Measurements from ENCODE around the gene TOB1. TPM values are rescaled to one million over a fixed set of nuclear protein-coding genes. Genes with fewer than 3 reads are reported as not detected.
"Not testable (repeated sequence)": the region's sequence is repeated elsewhere in the genome, so short reads cannot be mapped to it uniquely, and the experiment has no call there.

Gene TOB1
- total RNA-seq, 2 experiments from 2014 or later, result 121 to 124 TPM

GRCh38 chr17:50864747-50865059 lies 1.5 kb downstream of the TOB1 start:
- no peaks in the 10 kb centered on the region for H3K27me3 Mint-ChIP-seq
- DNase-seq, result no peak
- peak overlapping the region; percentile 97 for H3K4me3 Mint-ChIP-seq
- H3K27ac Mint-ChIP-seq, result peak overlapping the region; percentile 94
- ChIA-PET CTCF (interaction anchor here (1.5 to 3.8 kb wide), 5 partner anchors 10 to 95 kb away, joined by 3 to 47 read pairs (median 19); no protein-coding TSS in a partner anchor), POLR2A (interaction anchor here (1.4 to 10.8 kb wide), 18 partner anchors 8 to 289 kb away, joined by 3 to 457 read pairs (median 34); partner anchors contain the start of genes LUC7L3 and NME1)
- H3K36me3 Mint-ChIP-seq (ENCODE audit: low read depth), result peaks cover 49% of the 10 kb centered on the region
- peaks cover 42% of the 10 kb centered on the region for H3K4me1 Mint-ChIP-seq
- H3K9me3 Mint-ChIP-seq, result no peaks in the 10 kb centered on the region

- no peak for DNase-seq
- Mint-ChIP-seq H3K4me3 (peak overlapping the region; percentile 97), H3K9me3 (no peaks in the 10 kb centered on the region), H3K27me3 (no peaks in the 10 kb centered on the region), H3K27ac (no peak overlapping the region), H3K4me1 (peaks cover 36% of the 10 kb centered on the region), H3K36me3 (ENCODE audit: low read depth) (peaks cover 49% of the 10 kb centered on the region)
- ChIA-PET POLR2A (interaction anchor here (2.0 to 10.8 kb wide), 5 partner anchors 8 to 85 kb away, joined by 7 to 457 read pairs (median 144); no protein-coding TSS in a partner anchor), CTCF (interaction anchor here (0.6 to 3.1 kb wide), 11 partner anchors 11 to 317 kb away, joined by 3 to 36 read pairs (median 6); partner anchors contain the start of genes NME1 and SPATA20)
These were observed 2.2 kb downstream of the TOB1 start for GRCh38 chr17:50863931-50864330.

GRCh38 chr17:50863221-50863843 lies 2.8 kb downstream of the TOB1 start:
- POLR2A ChIA-PET, result interaction anchor here (2.0 to 10.8 kb wide), 5 partner anchors 9 to 85 kb away, joined by 7 to 457 read pairs (median 144); no protein-coding TSS in a partner anchor
- H3K36me3 Mint-ChIP-seq (ENCODE audit: low read depth), result peaks cover 45% of the 10 kb centered on the region
- H3K4me3 Mint-ChIP-seq, result peak overlapping the region; percentile 97
- H3K4me1 Mint-ChIP-seq, result peaks cover 31% of the 10 kb centered on the region
- no peaks in the 10 kb centered on the region for H3K27me3 Mint-ChIP-seq
- peak; percentile 58 for DNase-seq
- H3K27ac Mint-ChIP-seq, result no peak overlapping the region
- no peaks in the 10 kb centered on the region for H3K9me3 Mint-ChIP-seq
- CTCF ChIA-PET, result interaction anchor here (0.6 to 3.1 kb wide), 13 partner anchors 11 to 316 kb away, joined by 3 to 36 read pairs (median 5); partner anchors contain the start of genes NME1 and SPATA20

DNA sequence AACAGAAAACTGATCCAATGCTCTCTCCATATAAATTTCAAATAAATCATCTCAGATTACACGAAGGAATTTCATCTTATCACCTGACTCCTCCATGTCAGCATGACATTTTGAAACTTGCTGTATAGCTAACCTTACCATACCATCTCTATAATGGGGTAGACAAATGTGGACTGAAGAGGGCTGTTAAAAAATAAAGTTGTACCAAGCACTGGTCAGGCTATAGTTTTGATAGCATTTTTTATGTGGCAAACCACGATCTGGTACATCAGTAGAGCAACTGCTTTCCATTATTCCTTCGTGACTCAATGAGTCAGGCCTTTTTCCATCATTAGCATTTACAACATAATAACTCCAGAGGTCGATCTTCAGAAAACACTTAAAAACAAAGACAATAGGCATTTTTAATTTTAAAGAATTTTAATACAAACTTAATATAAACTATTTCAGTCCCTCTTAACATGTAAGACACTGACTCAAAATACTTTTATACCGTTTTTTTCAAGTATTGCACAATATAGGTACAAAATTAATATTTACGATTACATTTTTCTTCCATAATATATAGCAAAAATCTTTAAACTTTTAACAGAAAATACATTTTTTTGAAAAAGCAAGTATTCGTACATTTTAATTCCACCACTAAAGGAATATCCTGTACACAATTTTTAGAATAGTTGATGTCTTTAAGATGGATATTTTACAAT lies 4.2 kb downstream of the TOB1 start:
- Mint-ChIP-seq H3K36me3 (ENCODE audit: low read depth) (peaks cover 39% of the 10 kb centered on the region), H3K4me1 (peaks cover 25% of the 10 kb centered on the region), H3K27me3 (no peaks in the 10 kb centered on the region), H3K27ac (no peak overlapping the region), H3K4me3 (peak overlapping the region; percentile 2), H3K9me3 (no peaks in the 10 kb centered on the region)
- ChIA-PET CTCF (interaction anchor here (0.6 to 3.1 kb wide), 13 partner anchors 9 to 113 kb away, joined by 3 to 36 read pairs (median 6); no protein-coding TSS in a partner anchor), POLR2A (interaction anchor here (1.6 to 10.8 kb wide), 4 partner anchors 9 to 87 kb away, joined by 9 to 457 read pairs (median 214); no protein-coding TSS in a partner anchor)
- no peak for DNase-seq

DNA sequence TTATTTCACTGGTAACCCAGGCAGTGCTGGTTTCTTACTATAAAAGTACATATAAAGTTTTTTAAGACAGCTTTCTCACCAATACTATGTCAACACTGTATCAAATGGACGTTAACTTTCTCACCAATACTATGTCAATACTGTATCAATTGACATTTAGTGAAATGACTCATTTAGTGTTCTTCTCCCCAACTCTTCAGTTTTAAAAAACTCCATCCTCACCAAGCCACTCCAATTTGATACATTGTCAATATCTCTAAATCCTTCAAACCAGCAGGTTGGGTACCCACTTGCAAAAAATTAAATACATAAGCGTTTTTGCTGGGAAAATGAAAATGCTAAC lies 4.8 kb downstream of the TOB1 start:
- Mint-ChIP-seq H3K27ac (no peak overlapping the region), H3K36me3 (ENCODE audit: low read depth) (peaks cover 39% of the 10 kb centered on the region), H3K9me3 (no peaks in the 10 kb centered on the region), H3K27me3 (no peaks in the 10 kb centered on the region), H3K4me1 (peaks cover 25% of the 10 kb centered on the region), H3K4me3 (no peak overlapping the region)
- ChIA-PET CTCF (interaction anchor here (0.7 to 3.1 kb wide), 5 partner anchors 9 to 96 kb away, joined by 4 to 19 read pairs (median 10); no protein-coding TSS in a partner anchor), POLR2A (interaction anchor here (0.7 to 10.8 kb wide), 5 partner anchors 9 to 87 kb away, joined by 4 to 457 read pairs (median 6); no protein-coding TSS in a partner anchor)
- DNase-seq, result no peak

DNA sequence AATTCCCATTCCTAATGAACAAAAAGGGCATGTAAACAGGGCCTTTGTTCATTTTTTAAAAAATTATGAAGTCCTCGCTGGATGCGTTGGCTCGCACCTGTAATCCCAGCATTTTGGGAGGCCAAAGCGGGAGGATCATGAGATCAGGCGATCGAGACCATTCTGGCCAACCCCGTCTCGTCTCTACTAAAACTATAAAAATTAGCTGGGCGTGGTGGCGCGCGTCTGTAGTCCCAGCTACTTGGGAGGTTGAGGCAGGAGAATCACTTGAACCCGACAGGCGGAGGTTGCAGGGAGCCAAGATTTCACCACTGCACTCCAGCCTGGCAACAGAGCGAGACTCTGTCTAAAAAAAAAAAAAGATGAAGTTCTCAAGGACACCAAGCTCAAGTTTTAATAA lies 6.4 kb downstream of the TOB1 start:
- not testable (repeated sequence) for DNase-seq
- POLR2A ChIA-PET, result interaction anchor here (10.8 kb wide), 1 partner anchor 89 kb away, joined by 457 read pairs; no protein-coding TSS in a partner anchor

GRCh38 chr17:50858486-50859225 lies 7.5 kb downstream of the TOB1 start:
- ChIA-PET POLR2A (interaction anchor here (10.8 kb wide), 1 partner anchor 90 kb away, joined by 457 read pairs; no protein-coding TSS in a partner anchor), CTCF (interaction anchor here (0.8 to 3.4 kb wide), 5 partner anchors 17 to 98 kb away, joined by 3 to 16 read pairs (median 4); no protein-coding TSS in a partner anchor)
- Mint-ChIP-seq H3K27me3 (peaks cover 14% of the 10 kb centered on the region), H3K36me3 (ENCODE audit: low read depth) (peaks cover 22% of the 10 kb centered on the region), H3K9me3 (no peaks in the 10 kb centered on the region), H3K4me1 (peaks cover 25% of the 10 kb centered on the region), H3K4me3 (no peak overlapping the region), H3K27ac (no peak overlapping the region)
- no peak for DNase-seq

More for the DNA sequence above, 6.4 kb downstream of the TOB1 start:
- peaks cover 32% of the 10 kb centered on the region for H3K36me3 Mint-ChIP-seq (ENCODE audit: low read depth)
- H3K27me3 Mint-ChIP-seq, H3K9me3 Mint-ChIP-seq, H3K27ac Mint-ChIP-seq, H3K4me3 Mint-ChIP-seq: not testable (repeated sequence)
- CTCF ChIA-PET, result interaction anchor here (0.9 to 2.3 kb wide), 4 partner anchors 8 to 89 kb away, joined by 3 to 11 read pairs (median 4); no protein-coding TSS in a partner anchor
- peaks cover 33% of the 10 kb centered on the region for H3K4me1 Mint-ChIP-seq

DNA sequence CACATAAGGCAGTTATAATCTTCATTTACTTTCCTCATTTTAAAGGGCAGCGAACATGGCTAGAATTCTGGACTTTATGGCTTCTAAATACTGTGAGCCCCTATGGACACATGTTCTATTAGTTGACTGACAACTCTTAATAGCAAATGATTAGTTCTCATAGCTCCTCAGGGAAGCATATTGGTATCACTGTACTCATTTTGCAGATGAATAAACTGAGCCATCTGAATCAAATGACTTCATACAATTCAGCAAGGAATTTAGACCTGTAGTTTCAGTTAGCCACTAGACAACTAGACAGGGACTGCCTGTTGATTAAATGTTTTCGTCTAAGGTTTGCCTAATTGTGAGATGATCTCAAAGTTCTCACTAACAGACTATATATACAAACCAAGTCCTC lies 9.7 kb downstream of the TOB1 start:
- peaks cover 26% of the 10 kb centered on the region for H3K4me1 Mint-ChIP-seq
- no peaks in the 10 kb centered on the region for H3K9me3 Mint-ChIP-seq
- peaks cover 6% of the 10 kb centered on the region for H3K36me3 Mint-ChIP-seq (ENCODE audit: low read depth)
- ChIA-PET POLR2A (interaction anchor here (1.0 to 3.2 kb wide), 3 partner anchors 10 to 95 kb away, joined by 3 to 36 read pairs (median 4); partner anchors contain the start of gene TOB1), CTCF (interaction anchor here (0.5 to 6.0 kb wide), 8 partner anchors 10 to 435 kb away, joined by 3 to 47 read pairs (median 5); partner anchors contain the start of gene TOB1)
- H3K4me3 Mint-ChIP-seq, result no peak overlapping the region
- DNase-seq, result no peak
- H3K27ac Mint-ChIP-seq, result no peak overlapping the region
- H3K27me3 Mint-ChIP-seq, result peaks cover 14% of the 10 kb centered on the region

DNA sequence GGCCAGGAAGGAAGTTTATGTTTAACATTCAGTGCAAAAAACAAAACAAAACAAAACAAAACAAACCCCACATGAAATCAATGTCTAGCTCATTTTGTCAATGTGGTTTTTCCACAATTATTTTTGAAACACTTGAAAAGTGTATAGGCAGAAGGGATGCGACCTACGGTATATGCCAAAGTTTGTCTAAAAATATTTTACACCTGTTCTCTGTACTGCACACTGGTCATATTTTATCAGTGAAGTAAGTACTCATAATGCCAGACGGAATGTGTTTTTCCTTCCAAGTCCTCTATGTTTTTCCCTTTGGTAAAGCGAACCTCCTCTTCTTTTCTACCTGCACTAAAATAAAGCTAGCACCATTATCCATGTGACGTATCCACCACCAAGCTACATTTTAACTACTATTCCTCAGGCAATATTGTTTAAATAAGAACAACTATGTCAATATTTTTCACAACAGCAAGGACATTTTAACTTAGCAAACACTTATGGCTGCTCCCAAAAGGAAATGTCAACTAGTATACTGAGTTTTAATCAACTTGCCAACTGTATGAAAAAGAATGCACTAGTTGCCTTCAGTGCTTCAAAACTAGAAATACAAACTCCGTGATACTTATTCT lies 10.3 kb downstream of the TOB1 start:
- POLR2A ChIA-PET, result interaction anchor here (0.8 to 3.2 kb wide), 4 partner anchors 11 to 99 kb away, joined by 3 to 36 read pairs (median 4); partner anchors contain the start of gene TOB1
- H3K36me3 Mint-ChIP-seq (ENCODE audit: low read depth), result peaks cover 1% of the 10 kb centered on the region
- H3K4me1 Mint-ChIP-seq, result peaks cover 25% of the 10 kb centered on the region
- H3K27ac Mint-ChIP-seq, result no peak overlapping the region
- no peak for DNase-seq
- no peak overlapping the region for H3K4me3 Mint-ChIP-seq
- H3K9me3 Mint-ChIP-seq, result no peaks in the 10 kb centered on the region
- CTCF ChIA-PET, result interaction anchor here (0.5 to 6.0 kb wide), 10 partner anchors 10 to 434 kb away, joined by 3 to 47 read pairs (median 4); partner anchors contain the start of gene TOB1
- H3K27me3 Mint-ChIP-seq, result peaks cover 14% of the 10 kb centered on the region

DNA sequence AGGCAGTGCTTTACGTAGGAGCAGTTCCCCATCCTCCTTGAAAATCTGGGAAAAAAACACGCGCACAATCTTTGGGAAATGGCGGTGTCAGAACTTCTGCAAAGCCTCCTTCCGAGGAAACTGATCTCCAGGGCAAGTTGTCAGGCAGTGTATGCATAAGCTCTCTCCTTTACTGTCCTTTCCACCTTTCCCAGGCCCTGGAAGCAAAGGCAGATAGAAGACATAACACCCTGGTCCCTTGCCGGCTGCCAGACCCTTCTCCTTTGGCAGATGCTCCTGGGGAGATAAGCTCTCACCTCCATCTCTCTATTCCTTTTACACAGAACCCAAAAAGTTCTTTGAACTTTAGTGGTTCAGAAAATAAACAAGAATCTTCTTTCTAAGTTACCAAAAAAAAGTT lies 12.4 kb downstream of the TOB1 start:
- ChIA-PET POLR2A (interaction anchor here (0.9 to 4.0 kb wide), 6 partner anchors 11 to 102 kb away, joined by 3 to 129 read pairs (median 20); partner anchors contain the start of gene TOB1), CTCF (interaction anchor here (0.7 to 6.0 kb wide), 12 partner anchors 9 to 312 kb away, joined by 3 to 189 read pairs (median 18); partner anchors contain the start of genes NME1, NME2 and TOB1)
- H3K36me3 Mint-ChIP-seq (ENCODE audit: low read depth), result no peaks in the 10 kb centered on the region

DNA sequence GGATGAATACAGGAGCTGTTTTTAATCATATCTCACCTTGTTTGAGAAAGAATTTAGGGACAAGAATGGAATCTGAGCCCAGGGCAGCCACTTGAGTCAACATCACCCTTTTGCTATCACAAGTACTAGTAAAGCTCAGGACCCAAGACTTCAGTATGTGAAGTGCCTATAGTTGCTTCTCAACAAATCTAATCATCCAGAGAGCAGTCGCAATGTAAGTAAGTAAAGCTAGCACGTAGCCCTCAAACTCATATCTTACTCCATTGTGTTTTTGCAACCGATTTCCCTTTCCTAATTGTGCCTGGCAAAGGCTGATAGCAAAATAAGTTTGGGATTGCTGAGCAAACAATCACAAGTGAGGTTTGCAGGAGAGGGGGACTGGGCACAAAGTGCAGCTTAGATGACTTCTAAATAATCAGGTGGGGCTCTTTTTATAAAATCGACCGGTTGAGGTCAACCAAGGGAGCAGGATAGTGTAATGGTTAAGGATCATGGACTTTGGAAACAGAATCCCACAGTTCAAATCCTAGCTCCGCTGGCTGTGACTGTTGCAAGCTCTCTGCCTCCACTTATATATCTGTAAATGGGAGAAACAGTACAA lies 13.0 kb downstream of the TOB1 start:
- Mint-ChIP-seq H3K4me3 (no peak overlapping the region), H3K4me1 (peaks cover 25% of the 10 kb centered on the region), H3K9me3 (no peaks in the 10 kb centered on the region), H3K36me3 (ENCODE audit: low read depth) (no peaks in the 10 kb centered on the region), H3K27me3 (peaks cover 14% of the 10 kb centered on the region), H3K27ac (no peak overlapping the region)
- POLR2A ChIA-PET, result interaction anchor here (0.6 to 4.0 kb wide), 16 partner anchors 8 to 301 kb away, joined by 3 to 129 read pairs (median 5); partner anchors contain the start of genes NME1 and TOB1
- DNase-seq, result peak; percentile 12
- CTCF ChIA-PET, result interaction anchor here (0.6 to 6.0 kb wide), 35 partner anchors 8 to 313 kb away, joined by 3 to 189 read pairs (median 6); partner anchors contain the start of genes NME1, NME2 and TOB1

More for the DNA sequence above, 12.4 kb downstream of the TOB1 start:
- DNase-seq, result no peak
- Mint-ChIP-seq H3K9me3 (no peaks in the 10 kb centered on the region), H3K4me3 (no peak overlapping the region), H3K27me3 (peaks cover 14% of the 10 kb centered on the region), H3K27ac (no peak overlapping the region), H3K4me1 (peaks cover 25% of the 10 kb centered on the region)
